HG02571 (cell line): ENCODE measurements around the gene ECHS1.
"Not testable (repeated sequence)": the region's sequence is repeated elsewhere in the genome, so short reads cannot be mapped to it uniquely, and the experiment has no call there.

Experiments used
- ATAC-seq: cut with Tn5 transposase; IDR thresholded peaks from one replicate; pipeline ENCODE4 v1.9.1; 2021; ENCODE audit warnings: mild to moderate bottlenecking, moderate library complexity; ENCODE audit not compliant: unreplicated experiment

ECHS1 gene

GRCh38 chr10:133400624-133401424 lies 27.7 kb upstream of the ECHS1 start:
- peak; percentile 80 for ATAC-seq

DNA sequence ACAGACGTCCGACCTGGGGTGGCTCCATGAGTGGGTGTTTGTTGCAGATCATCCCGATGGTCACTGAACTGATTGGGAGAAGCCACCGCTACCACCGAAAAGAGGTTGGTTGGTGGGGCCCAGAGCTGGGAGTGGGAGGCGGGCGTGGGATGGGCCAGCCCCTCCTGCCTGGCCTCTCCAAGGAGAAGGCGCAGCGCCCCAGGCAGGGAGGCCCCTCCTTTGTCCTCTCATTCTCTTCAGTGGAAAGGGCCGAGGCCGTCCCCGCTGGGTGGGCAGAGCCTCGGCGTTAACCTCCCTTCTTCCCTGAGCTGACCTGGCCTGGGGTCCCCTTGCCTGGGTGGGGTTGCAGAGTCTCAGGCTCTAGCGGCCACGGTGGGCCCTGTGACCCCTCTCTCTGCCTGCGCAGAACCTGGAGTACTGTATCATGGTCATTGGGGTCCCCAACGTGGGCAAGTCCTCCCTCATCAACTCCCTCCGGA lies 26.0 kb upstream of the ECHS1 start:
- no peak for ATAC-seq

DNA sequence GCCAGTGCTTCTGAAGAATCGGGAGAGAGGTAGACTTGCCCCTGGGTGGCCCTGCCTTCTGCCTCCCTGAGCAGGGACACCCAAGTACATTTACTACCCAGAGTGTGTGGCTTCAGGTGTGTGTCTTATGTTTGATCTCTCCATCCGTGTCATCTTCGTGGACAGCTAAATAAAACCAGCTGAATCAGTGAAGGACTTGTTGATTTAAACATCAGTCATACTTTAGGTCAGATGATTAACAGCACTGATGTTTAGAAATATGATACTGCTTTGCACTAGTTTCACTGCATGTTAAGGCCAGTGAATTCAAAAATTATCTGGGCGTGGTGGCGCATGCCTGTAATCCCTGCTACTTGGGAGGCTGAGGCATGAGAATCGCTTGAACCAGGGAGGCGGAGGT lies 24.8 kb upstream of the ECHS1 start:
- no peak for ATAC-seq

GRCh38 chr10:133396035-133396624 lies 23.0 kb upstream of the ECHS1 start:
- ATAC-seq: no peak

- ATAC-seq: no peak
Measured at GRCh38 chr10:133394801-133395221, 21.7 kb upstream of the ECHS1 start.

DNA sequence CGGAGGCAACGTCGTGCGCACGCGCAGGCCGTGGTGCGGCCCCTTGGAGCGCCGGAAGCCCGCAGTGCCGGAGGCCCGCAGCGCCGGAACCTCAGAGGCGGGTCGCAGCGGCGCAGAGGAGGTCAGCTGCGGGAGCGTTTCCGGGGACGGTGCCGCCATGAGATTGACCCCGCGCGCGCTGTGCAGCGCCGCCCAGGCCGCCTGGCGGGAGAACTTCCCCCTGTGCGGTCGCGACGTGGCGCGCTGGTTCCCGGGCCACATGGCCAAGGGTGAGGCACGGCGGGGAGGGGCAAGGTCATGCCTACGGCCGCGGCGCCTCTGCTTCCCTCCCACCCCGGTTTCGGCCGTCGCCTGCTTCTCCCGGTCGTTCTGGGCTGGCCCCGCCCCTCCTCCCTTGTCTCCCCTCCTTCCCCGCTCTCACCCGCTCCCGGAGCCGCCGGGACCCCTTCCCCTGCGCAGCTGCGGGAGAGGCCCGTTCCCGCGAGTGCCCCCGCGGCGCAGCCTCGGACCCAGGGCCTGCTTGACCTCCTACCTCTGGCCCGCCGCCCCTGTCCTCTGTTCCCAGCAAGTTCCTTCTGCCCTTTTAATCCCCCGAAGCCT lies 21.0 kb upstream of the ECHS1 start, which contains the start of gene MTG1:
MTG1 (plus strand) TSS at position 94 of the 600 bp plus-strand sequence; CDS start at position 158, 64 bp downstream.
- ATAC-seq: peak; percentile 75

DNA sequence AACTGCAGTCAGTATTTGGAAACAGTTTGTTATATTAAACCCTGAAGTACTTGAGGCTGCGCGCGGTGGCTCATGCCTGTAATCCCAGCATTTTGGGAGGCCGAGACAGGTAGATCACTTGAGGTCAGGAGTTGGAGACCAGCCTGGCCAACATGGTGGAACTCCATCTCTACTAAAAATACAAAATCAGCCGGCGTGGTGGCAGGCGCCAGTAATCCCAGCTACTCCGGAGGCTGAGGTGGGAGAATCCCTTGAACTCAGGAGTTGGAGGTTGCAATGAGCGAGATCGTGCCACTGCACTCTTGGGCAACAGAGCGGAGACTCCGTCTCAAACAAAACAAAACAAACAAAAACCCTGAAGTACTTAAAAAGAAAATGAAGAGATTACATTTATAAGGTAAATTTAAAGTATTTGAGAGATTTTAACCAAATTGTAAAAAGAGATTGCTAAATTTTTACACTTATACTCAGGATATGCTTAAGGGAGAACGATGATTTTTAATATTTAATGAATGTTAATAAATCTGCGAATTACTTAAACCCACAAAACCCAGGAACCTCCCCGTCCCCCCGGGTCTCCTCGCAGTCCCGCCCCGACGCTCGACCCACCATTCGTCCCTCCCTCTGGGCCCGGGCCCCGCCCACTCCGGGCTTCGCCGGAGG lies 20.4 kb upstream of the ECHS1 start:
- ATAC-seq: no peak

- ATAC-seq: no peak
Measured at GRCh38 chr10:133391761-133392518, 18.8 kb upstream of the ECHS1 start.

- ATAC-seq: no peak
Measured at GRCh38 chr10:133391249-133391635, 18.1 kb upstream of the ECHS1 start.

- ATAC-seq: no peak
Measured at GRCh38 chr10:133390597-133391248, 17.6 kb upstream of the ECHS1 start.

DNA sequence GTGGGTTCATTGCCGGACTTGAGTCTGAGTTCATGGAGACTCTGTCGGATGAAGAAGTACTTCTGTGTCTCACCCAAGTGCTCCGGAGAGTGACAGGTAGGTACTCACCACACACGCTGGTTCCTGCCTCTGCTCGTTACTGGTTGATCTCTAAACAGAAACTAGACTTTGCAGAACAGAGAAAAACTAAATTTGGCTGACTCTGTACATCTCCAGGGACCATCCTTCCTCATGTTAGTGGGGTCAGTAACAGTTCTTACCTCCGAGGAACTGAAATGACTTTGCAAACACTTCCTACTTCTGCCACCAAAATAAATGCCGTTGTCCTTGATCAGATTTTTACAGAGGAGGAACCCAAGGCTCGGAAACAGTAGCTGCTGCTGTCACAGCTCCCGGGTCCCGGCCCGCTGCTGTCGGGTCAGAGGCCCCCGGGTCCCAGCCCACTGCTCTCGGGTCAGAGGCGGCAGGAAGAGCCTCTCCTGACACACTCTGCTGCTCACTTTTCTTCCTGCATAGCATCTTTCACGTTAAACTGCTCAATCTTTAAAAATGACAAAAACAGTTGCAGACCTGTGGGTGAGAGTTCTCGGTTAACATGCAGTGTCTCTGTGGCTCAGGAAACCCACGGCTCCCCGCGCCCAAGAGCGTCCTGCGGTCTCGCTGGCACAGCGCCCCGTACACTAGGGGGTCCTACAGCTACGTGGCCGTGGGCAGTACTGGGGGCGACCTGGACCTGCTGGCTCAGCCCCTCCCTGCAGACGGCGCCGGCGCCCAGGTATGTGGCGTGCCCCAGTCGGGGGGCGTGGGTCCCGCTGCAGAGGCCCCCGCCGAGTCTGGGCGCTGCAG lies 16.0 kb upstream of the ECHS1 start:
- ATAC-seq: peak; percentile 80

GRCh38 chr10:133388236-133388972 lies 15.2 kb upstream of the ECHS1 start:
- ATAC-seq: peak; percentile 9

- ATAC-seq: not testable (repeated sequence)
Measured at GRCh38 chr10:133386951-133387350, 13.8 kb upstream of the ECHS1 start.

- no peak for ATAC-seq
Measured at GRCh38 chr10:133385214-133385613, 12.1 kb upstream of the ECHS1 start.

DNA sequence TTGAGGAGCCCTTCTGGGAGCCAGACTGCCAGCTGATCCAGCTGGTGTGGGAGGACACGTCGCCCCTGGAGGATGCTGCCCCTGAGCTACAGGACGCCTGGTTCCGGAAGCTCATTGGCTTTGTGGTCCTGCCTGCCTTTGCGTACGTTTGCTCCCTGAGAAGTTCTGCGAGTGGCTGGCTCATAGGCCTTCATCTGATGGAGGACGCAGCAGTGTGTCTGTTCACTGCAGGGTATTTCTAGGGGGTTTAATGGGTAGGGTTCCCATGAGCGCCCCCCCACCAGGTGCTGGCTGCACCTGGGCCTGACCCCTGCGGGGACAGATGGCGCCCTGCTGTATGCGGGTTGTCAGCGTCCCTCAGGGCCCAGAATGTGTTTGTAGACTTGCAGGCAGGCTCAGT lies 10.9 kb upstream of the ECHS1 start:
- ATAC-seq: no peak

- no peak for ATAC-seq
Measured at GRCh38 chr10:133383551-133383950, 10.4 kb upstream of the ECHS1 start.

GRCh38 chr10:133381036-133381435 lies 7.9 kb upstream of the ECHS1 start:
- no peak for ATAC-seq
